Endothelial cell of umbilical vein (primary cell): ENCODE measurements around the gene DENND4C. TPM values are rescaled to one million over a fixed set of nuclear protein-coding genes. Genes with fewer than 3 reads are reported as not detected.
A peak's percentile ranks its signal among the peaks of the same experiment; 100 is the strongest.

ENCODE experiments used
- BruUV-seq: library from RNA; stranded (reverse); fragments of 400-500 nt; replicated peaks from 2 replicates; lab custom pipeline; 2021; lab: Mats Ljungman, UMichigan
- CTCF ChIA-PET: fragments of 300-600, 350-600 bp; sonication (Branson Sonifier 250); formaldehyde crosslinking; loops from one replicate; lab custom pipeline; 2021; ENCODE audit warnings: antibody characterized with exemption, inconsistent platforms; lab: Charles Lee
- POLR2A ChIA-PET: fragments of 300-600, 350-600 bp; sonication (Branson Sonifier 250); formaldehyde crosslinking; loops from one replicate; lab custom pipeline; 2021; ENCODE audit warnings: antibody characterized with exemption, inconsistent platforms; lab: Charles Lee
- DNase-seq: peaks from one replicate; pipeline ENCODE4 v3.0.0-alpha.2; 2011; ENCODE audit warnings: low read depth, low spot score
- FAIRE-seq: peaks from 2 replicates; lab custom pipeline; 2011; peaks lifted over from hg19 to GRCh38; lab: Jason Lieb, UNC
- H2AFZ ChIP-seq: 2 replicates; pipeline ENCODE4 v1.6.0; 2012; ENCODE audit warnings: low read depth, low read length, control low read depth, inconsistent platforms
- H3K27ac ChIP-seq: 2 replicates; pipeline ENCODE4 v1.5.1; 2011; ENCODE audit warnings: low read depth, mild to moderate bottlenecking, control low read depth, low read length, moderate library complexity; ENCODE audit not compliant: insufficient read depth
- H3K27me3 ChIP-seq, 2 experiments: 2 replicates each; pipeline versions ENCODE4 v1.6.0 to v1.6.1; 2011; ENCODE audit warnings: low read length in 2 of 2, mixed read lengths in 1 of 2; ENCODE audit not compliant: control insufficient read depth in 2 of 2, insufficient read depth in 2 of 2
- H3K36me3 ChIP-seq, 2 experiments: 2 replicates in 1 of 2; 3 replicates in 1 of 2; pipeline ENCODE4 v1.5.1; 2011; ENCODE audit warnings: low read length in 2 of 2, mild to moderate bottlenecking in 1 of 2, moderate library complexity in 1 of 2; ENCODE audit not compliant: control insufficient read depth in 2 of 2, insufficient read depth in 2 of 2; ENCODE audit errors: extremely low read depth in 1 of 2
- H3K4me1 ChIP-seq: 3 replicates; pipeline ENCODE4 v1.5.1; 2011; ENCODE audit warnings: mild to moderate bottlenecking, low read length; ENCODE audit not compliant: control insufficient read depth, insufficient read depth; ENCODE audit errors: extremely low read depth
- H3K4me2 ChIP-seq: 2 replicates; pipeline ENCODE4 v1.6.1; 2011; ENCODE audit warnings: low read length, control low read depth, mixed read lengths; ENCODE audit not compliant: insufficient read depth
- H3K4me3 ChIP-seq, 3 experiments: fragments of 200-600 bp in 1 of 3; sonication (generic), shearing (Covaris generic) in 1 of 3; replicated peaks in 1 of 3; 2 replicates each; pipeline ENCODE4 v1.5.1; 2011 to 2016; ENCODE audit warnings: control low read depth in 3 of 3, low read length in 3 of 3, mild to moderate bottlenecking in 2 of 3, inconsistent platforms in 1 of 3, low read depth in 1 of 3, moderate library complexity in 1 of 3; ENCODE audit not compliant: insufficient read depth in 1 of 3
- H3K79me2 ChIP-seq: 2 replicates; pipeline ENCODE4 v1.6.0; 2012; ENCODE audit warnings: low read length, inconsistent platforms; ENCODE audit not compliant: control insufficient read depth, insufficient read depth
- H3K9ac ChIP-seq: replicated peaks from 2 replicates; pipeline ENCODE3; 2011; ENCODE audit warnings: low read length, control low read depth; ENCODE audit not compliant: insufficient read depth; ENCODE audit errors: extremely low read depth
- H3K9me1 ChIP-seq: replicated peaks from 3 replicates; pipeline ENCODE4 v1.6.0; 2011; ENCODE audit warnings: mild to moderate bottlenecking, low read length; ENCODE audit not compliant: control insufficient read depth, insufficient read depth; ENCODE audit errors: extremely low read depth
- H3K9me3 ChIP-seq: replicated peaks from 2 replicates; pipeline ENCODE4 v1.5.1; 2012; ENCODE audit warnings: low read length, inconsistent platforms; ENCODE audit not compliant: control insufficient read depth, insufficient read depth
- H4K20me1 ChIP-seq: replicated peaks from 2 replicates; pipeline ENCODE3; 2011; ENCODE audit warnings: mild to moderate bottlenecking, low read length; ENCODE audit not compliant: control insufficient read depth, insufficient read depth; ENCODE audit errors: extremely low read depth
- CTCF ChIP-seq, 2 donors: IDR thresholded peaks; 1 replicate in 1 of 2; 2 replicates in 1 of 2; pipeline ENCODE4 v1.5.1; 2011; ENCODE audit warnings: low read length in 2 of 2, mild to moderate bottlenecking in 2 of 2, moderate library complexity in 2 of 2, control low read depth in 1 of 2, inconsistent platforms in 1 of 2, low read depth in 1 of 2; ENCODE audit not compliant: insufficient read depth in 1 of 2; ENCODE audit errors: extremely low read depth in 1 of 2
- EZH2 ChIP-seq: IDR thresholded peaks from 2 replicates; pipeline ENCODE4 v1.6.1; 2012; ENCODE audit warnings: borderline replicate concordance, low read depth, mild to moderate bottlenecking, moderate library complexity, low read length, inconsistent platforms; ENCODE audit not compliant: severe bottlenecking
- FOS ChIP-seq: IDR thresholded peaks from 2 replicates; pipeline ENCODE4 v1.6.1; 2011; ENCODE audit warnings: mild to moderate bottlenecking, low read length, moderate library complexity, borderline replicate concordance; ENCODE audit not compliant: insufficient read depth
- GATA2 ChIP-seq: IDR thresholded peaks from 2 replicates; pipeline ENCODE4 v1.7.0; 2011; ENCODE audit warnings: low read depth, mild to moderate bottlenecking, moderate library complexity, mixed read lengths, low read length; ENCODE audit not compliant: insufficient read length, insufficient read depth
- JUN ChIP-seq: IDR thresholded peaks from 2 replicates; pipeline ENCODE4 v1.6.1; 2011; ENCODE audit warnings: borderline replicate concordance, low read depth; ENCODE audit not compliant: insufficient read length, insufficient read depth
- MAX ChIP-seq: IDR thresholded peaks from 2 replicates; pipeline ENCODE4 v1.6.1; 2011; ENCODE audit not compliant: insufficient read depth, insufficient read length
- MYC ChIP-seq: IDR thresholded peaks from one replicate; pipeline ENCODE4 v1.6.1; 2011; ENCODE audit warnings: mild to moderate bottlenecking, low read depth, low read length
- POLR2A ChIP-seq: IDR thresholded peaks from 2 replicates; pipeline ENCODE4 v1.6.1; 2012; ENCODE audit warnings: low read depth, mild to moderate bottlenecking, control low read depth, low read length
- POLR2AphosphoS5 ChIP-seq: IDR thresholded peaks from 2 replicates; pipeline ENCODE4 v1.6.1; 2012; ENCODE audit warnings: low read depth, mild to moderate bottlenecking, control low read depth, low read length, moderate library complexity; ENCODE audit not compliant: insufficient read depth
- dilution Hi-C: fragments of 300-500 bp; cut with MboI; formaldehyde crosslinking; loops from one replicate; pipeline ENCODE4 v1.15.0; 2019; ENCODE audit warnings: low sequenced_read_pairs; ENCODE audit not compliant: extremely low pct_ligation_motif_present
- intact Hi-C: fragments of 100-400 bp; cut with micrococcal nuclease; formaldehyde crosslinking; loops from one replicate; pipeline ENCODE4 v1.10.0; 2022
- polyA plus RNA-seq, 4 experiments: library from polyadenylated mRNA; depleted of rRNA in 3 of 4; stranded (reverse) in 3 of 4; unstranded in 1 of 4; fragments of >200 nt; gene quantifications; 2 replicates each; pipeline versions ENCODE4 v1.2.1 to v1.2.3, GENCODE V29; 2011 to 2012; ENCODE audit warnings: missing spikeins in 1 of 4
- total RNA-seq: library from RNA; stranded (reverse); gene quantifications from 2 replicates; pipeline ENCODE4 v1.2.3, GENCODE V29; 2021

The DENND4C gene
- total and polyA plus RNA-seq, 2 donors (not counting 3 experiments of a cell fraction or from before 2014, with no cell fraction given): 9.6 to 36.8 TPM

- no peak for TF ChIP-seq POLR2A
- TF ChIP-seq MAX: no peak
- TF ChIP-seq EZH2: no peak
- TF ChIP-seq JUN: no peak
- TF ChIP-seq MYC: no peak
- TF ChIP-seq POLR2AphosphoS5: no peak
- no peak for TF ChIP-seq GATA2
- no peak for TF ChIP-seq FOS
- no peak for TF ChIP-seq CTCF (IDR thresholded peaks at IDR 0.05; ENCODE audit: extremely low read depth in 1 of 2, insufficient read depth in 1 of 2, low read depth in 1 of 2, low read length in 2 of 2)
- peak overlapping the region; percentile 84 for H3K4me2 ChIP-seq
- no peaks in the 10 kb centered on the region for H3K27me3 ChIP-seq
- intact Hi-C loops: loop anchor here (1.0 to 5.0 kb wide), 4 partner anchors 15 to 917 kb away; no protein-coding TSS in a partner anchor
- H3K4me3 ChIP-seq: peak overlapping the region; percentile 82 to 91 (median 84)
- POLR2A ChIA-PET: interaction anchor here (1.2 kb wide), 1 partner anchor 47 kb away, joined by 3 read pairs; no protein-coding TSS in a partner anchor
- H3K27ac ChIP-seq: peak overlapping the region; percentile 19
- H4K20me1 ChIP-seq: no peaks in the 10 kb centered on the region
- DNase-seq (peak; percentile 43), FAIRE-seq (no peak)
- no peaks in the 10 kb centered on the region for H3K36me3 ChIP-seq
- H3K79me2 ChIP-seq: no peaks in the 10 kb centered on the region
- dilution Hi-C loops: no loop called here
- H3K4me1 ChIP-seq: peaks cover 21% of the 10 kb centered on the region
- CTCF ChIA-PET: interaction anchor here (0.8 to 1.5 kb wide), 3 partner anchors 16 to 47 kb away, joined by 3 to 6 read pairs (median 4); no protein-coding TSS in a partner anchor
- H2AFZ ChIP-seq: peak overlapping the region; percentile 93
- no TSS peak for BruUV-seq
- H3K9ac ChIP-seq: peak overlapping the region; percentile 33
- H3K9me3 ChIP-seq: no peaks in the 10 kb centered on the region
- no peaks in the 10 kb centered on the region for H3K9me1 ChIP-seq
Observed at GRCh38 chr9:19409401-19410194, 179.1 kb downstream of the DENND4C start.
